ENCODE results near the gene TSEN34.

Gene TSEN34

GRCh38 chr19:54191011-54191810, at the start of gene TSEN34:
TSS of gene TSEN34 (plus strand) at chr19:54191308. CDS start at chr19:54191365, 57 bp downstream.
- peak within 1 kb of the TSS; percentile 97 for H2AFZ ChIP-seq (ENCODE audit: low read length)
- no peak for TF ChIP-seq CTCF (conservative IDR thresholded peaks at IDR 0.05; ENCODE audit: low read length)
- TF ChIP-seq EZH2phosphoT487 (IDR thresholded peaks at IDR 0.05; ENCODE audit: borderline replicate concordance): no peak
- H3K9me3 ChIP-seq (ENCODE audit: insufficient read depth, low read depth, low read length): no peaks in the 10 kb centered on the region
- H4K20me1 ChIP-seq (ENCODE audit: insufficient read depth, low read length, poor library complexity, severe bottlenecking): peaks cover 26% of the 10 kb centered on the region
- H3F3A ChIP-seq (ENCODE audit: low read depth): no peaks in the 10 kb centered on the region
- H3K4me2 ChIP-seq (ENCODE audit: low read depth, low read length, poor library complexity, severe bottlenecking): peak within 1 kb of the TSS; percentile 82
- H3K79me2 ChIP-seq (ENCODE audit: insufficient read depth, low read length): peaks cover 46% of the 10 kb centered on the region
- no peaks in the 10 kb centered on the region for H3K27me3 ChIP-seq (ENCODE audit: insufficient read depth, low read length, poor library complexity, severe bottlenecking)
- peak within 1 kb of the TSS; percentile 93 for H3K9ac ChIP-seq (ENCODE audit: low read depth, low read length, poor library complexity, severe bottlenecking)
- peaks cover 10% of the 10 kb centered on the region; the same call in 1 of the 2 replicates for H3K36me3 ChIP-seq (ENCODE audit: insufficient read depth, low read length)
- peak within 1 kb of the TSS; percentile 89 for H3K4me3 ChIP-seq (ENCODE audit: low read length, poor library complexity, severe bottlenecking)
- H3K4me1 ChIP-seq (ENCODE audit: insufficient read depth, low read length, poor library complexity, severe bottlenecking): peaks cover 26% of the 10 kb centered on the region
- H3K9me2 ChIP-seq (replicated peaks; ENCODE audit: low read depth, low read length): no peaks in the 10 kb centered on the region

- Histone ChIP-seq H3K4me1 (ENCODE audit: insufficient read depth, low read length, poor library complexity, severe bottlenecking) (peaks cover 33% of the 10 kb centered on the region), H3K4me3 (ENCODE audit: low read length, poor library complexity, severe bottlenecking) (no peak overlapping the region), H3K36me3 (ENCODE audit: insufficient read depth, low read length) (peaks cover 43% of the 10 kb centered on the region; the same call in 1 of the 2 replicates), H3F3A (ENCODE audit: low read depth) (no peaks in the 10 kb centered on the region), H3K4me2 (ENCODE audit: low read depth, low read length, poor library complexity, severe bottlenecking) (peak overlapping the region; percentile 82), H3K9ac (ENCODE audit: low read depth, low read length, poor library complexity, severe bottlenecking) (peak overlapping the region; percentile 97), H4K20me1 (ENCODE audit: insufficient read depth, low read length, poor library complexity, severe bottlenecking) (peaks cover 61% of the 10 kb centered on the region), H3K27me3 (ENCODE audit: insufficient read depth, low read length, poor library complexity, severe bottlenecking) (peaks cover 5% of the 10 kb centered on the region), H3K9me3 (ENCODE audit: insufficient read depth, low read depth, low read length) (no peaks in the 10 kb centered on the region), H3K79me2 (ENCODE audit: insufficient read depth, low read length) (peaks cover 53% of the 10 kb centered on the region), H2AFZ (ENCODE audit: low read length) (no peak overlapping the region), H3K9me2 (replicated peaks; ENCODE audit: low read depth, low read length) (no peaks in the 10 kb centered on the region)
- no peak for TF ChIP-seq CTCF (conservative IDR thresholded peaks at IDR 0.05; ENCODE audit: low read length)
- no peak for TF ChIP-seq EZH2phosphoT487 (IDR thresholded peaks at IDR 0.05; ENCODE audit: borderline replicate concordance)
These were observed 49.8 kb upstream of the TSEN34 start for GRCh38 chr19:54141356-54141755.

GRCh38 chr19:54142166-54142780, 48.8 kb upstream of the TSEN34 start:
- peaks cover 5% of the 10 kb centered on the region for H3K27me3 ChIP-seq (ENCODE audit: insufficient read depth, low read length, poor library complexity, severe bottlenecking)
- no peaks in the 10 kb centered on the region for H3F3A ChIP-seq (ENCODE audit: low read depth)
- H3K4me3 ChIP-seq (ENCODE audit: low read length, poor library complexity, severe bottlenecking): no peak overlapping the region
- peaks cover 30% of the 10 kb centered on the region for H3K4me1 ChIP-seq (ENCODE audit: insufficient read depth, low read length, poor library complexity, severe bottlenecking)
- no peak for TF ChIP-seq EZH2phosphoT487 (IDR thresholded peaks at IDR 0.05; ENCODE audit: borderline replicate concordance)
- no peak for TF ChIP-seq CTCF (conservative IDR thresholded peaks at IDR 0.05; ENCODE audit: low read length)
- no peak overlapping the region for H2AFZ ChIP-seq (ENCODE audit: low read length)
- no peak overlapping the region for H3K9ac ChIP-seq (ENCODE audit: low read depth, low read length, poor library complexity, severe bottlenecking)
- peaks cover 63% of the 10 kb centered on the region for H4K20me1 ChIP-seq (ENCODE audit: insufficient read depth, low read length, poor library complexity, severe bottlenecking)
- H3K79me2 ChIP-seq (ENCODE audit: insufficient read depth, low read length): peaks cover 53% of the 10 kb centered on the region
- no peaks in the 10 kb centered on the region for H3K9me3 ChIP-seq (ENCODE audit: insufficient read depth, low read depth, low read length)
- no peaks in the 10 kb centered on the region for H3K9me2 ChIP-seq (replicated peaks; ENCODE audit: low read depth, low read length)
- peaks cover 52% of the 10 kb centered on the region; the same call in 1 of the 2 replicates for H3K36me3 ChIP-seq (ENCODE audit: insufficient read depth, low read length)
- peak overlapping the region; percentile 82 for H3K4me2 ChIP-seq (ENCODE audit: low read depth, low read length, poor library complexity, severe bottlenecking)
